Left forelimb (tissue), 1 donor: ENCODE results near the gene PTPRF.

ENCODE experiments used
- DNase-seq: peaks from one replicate; pipeline ENCODE4 v3.0.0-alpha.2; 2018; ENCODE audit warnings: low spot score

The PTPRF gene

GRCh38 chr1:43608827-43609226 is 78.1 kb downstream of the PTPRF start:
- no peak for DNase-seq

- DNase-seq: no peak
Observed at GRCh38 chr1:43610339-43610738, 79.7 kb downstream of the PTPRF start.

GRCh38 chr1:43611950-43612349 is 81.3 kb downstream of the PTPRF start:
- no peak for DNase-seq

GRCh38 chr1:43612406-43612805 is 81.7 kb downstream of the PTPRF start:
- DNase-seq: no peak

- DNase-seq: no peak
Observed at GRCh38 chr1:43613075-43613942, 82.6 kb downstream of the PTPRF start.

- DNase-seq: no peak
Observed at GRCh38 chr1:43614211-43614610, 83.5 kb downstream of the PTPRF start.

- no peak for DNase-seq
Observed at GRCh38 chr1:43614891-43615290, 84.2 kb downstream of the PTPRF start.

- DNase-seq: no peak
Observed at GRCh38 chr1:43616383-43616782, 85.7 kb downstream of the PTPRF start.

GRCh38 chr1:43617011-43617410 is 86.3 kb downstream of the PTPRF start:
- DNase-seq: no peak

GRCh38 chr1:43617668-43618067 is 87.0 kb downstream of the PTPRF start:
- DNase-seq: no peak

- DNase-seq: peak; percentile 28
Observed at GRCh38 chr1:43618521-43619313, 88.0 kb downstream of the PTPRF start.

- DNase-seq: no peak
Observed at GRCh38 chr1:43619314-43619790, 88.7 kb downstream of the PTPRF start.

- DNase-seq: peak; percentile 46
Observed at GRCh38 chr1:43619996-43620920, 89.6 kb downstream of the PTPRF start.

- no peak for DNase-seq
Observed at GRCh38 chr1:43620956-43621355, 90.3 kb downstream of the PTPRF start.

- DNase-seq: no peak
Observed at GRCh38 chr1:43621386-43621785, 90.7 kb downstream of the PTPRF start.

- no peak for DNase-seq
Observed at GRCh38 chr1:43621861-43622260, 91.2 kb downstream of the PTPRF start.

- no peak for DNase-seq
Observed at GRCh38 chr1:43622471-43622870, 91.8 kb downstream of the PTPRF start.

GRCh38 chr1:43622901-43623780 is 92.5 kb downstream of the PTPRF start:
- DNase-seq: no peak

GRCh38 chr1:43625063-43625780 is 94.5 kb downstream of the PTPRF start:
- DNase-seq: no peak

- DNase-seq: no peak
Observed at GRCh38 chr1:43632135-43632670, 101.5 kb downstream of the PTPRF start.
